Naive thymus-derived CD4-positive, alpha-beta T cell (primary cell): ENCODE measurements around the gene CORO2B. TPM values are rescaled to one million over a fixed set of nuclear protein-coding genes. Genes with fewer than 3 reads are reported as not detected.

Experiments used
- ATAC-seq: fragments of 150-1000 bp; cut with Tn5 transposase; 2 replicates; pipeline ENCODE4 v1.10.0; 2021; ENCODE audit warnings: mild to moderate bottlenecking, moderate library complexity
- CTCF ChIA-PET: fragments of 350-600 bp; sonication (Branson Sonifier 250); formaldehyde crosslinking; loops from one replicate; lab custom pipeline; 2021; ENCODE audit warnings: antibody characterized with exemption; lab: Charles Lee
- POLR2A ChIA-PET: fragments of 350-600 bp; sonication (Branson Sonifier 250); formaldehyde crosslinking; loops from one replicate; lab custom pipeline; 2021; ENCODE audit warnings: antibody characterized with exemption, inconsistent platforms; lab: Charles Lee
- DNase-seq, 9 donors: peaks; one replicate each; pipeline versions ENCODE4 v3.0.0 to v3.0.0-alpha.2; 2020 to 2022; ENCODE audit warnings: mixed read lengths in 1 of 9
- H3K27ac ChIP-seq: one replicate; pipeline ENCODE4 v1.7.0; 2013; ENCODE audit warnings: mild to moderate bottlenecking, low read depth, low read length, moderate library complexity
- H3K27me3 ChIP-seq, 2 donors: one replicate each; pipeline ENCODE4 v1.7.0; 2013; ENCODE audit warnings: low read length in 2 of 2, mild to moderate bottlenecking in 2 of 2, moderate library complexity in 2 of 2; ENCODE audit not compliant: control insufficient read depth in 2 of 2, insufficient read depth in 2 of 2
- H3K36me3 ChIP-seq, 3 experiments: 1 replicate in 2 of 3; 2 replicates in 1 of 3; pipeline ENCODE4 v1.7.0; 2013; ENCODE audit warnings: low read length in 3 of 3, mild to moderate bottlenecking in 3 of 3, moderate library complexity in 1 of 3; ENCODE audit not compliant: insufficient read depth in 3 of 3, control insufficient read depth in 2 of 3
- H3K4me1 ChIP-seq, 2 donors: one replicate each; pipeline ENCODE4 v1.7.0; 2013; ENCODE audit warnings: low read length in 2 of 2, mild to moderate bottlenecking in 2 of 2, moderate library complexity in 1 of 2; ENCODE audit not compliant: control insufficient read depth in 2 of 2, insufficient read depth in 2 of 2
- H3K4me3 ChIP-seq: 2 replicates; pipeline ENCODE4 v1.7.0; 2013; ENCODE audit warnings: mild to moderate bottlenecking, low read length
- H3K9me3 ChIP-seq, 3 experiments: 1 replicate in 2 of 3; 2 replicates in 1 of 3; pipeline ENCODE4 v1.7.0; 2013; ENCODE audit warnings: low read length in 3 of 3; ENCODE audit not compliant: control insufficient read depth in 2 of 3
- H3K27ac Mint-ChIP-seq, 9 donors: one replicate each; pipeline ENCODE4 v1.8.0; 2020 to 2022; ENCODE audit warnings: mixed read lengths in 9 of 9, mild to moderate bottlenecking in 8 of 9, moderate library complexity in 5 of 9, inconsistent platforms in 2 of 9
- H3K27me3 Mint-ChIP-seq, 5 donors: one replicate each; pipeline ENCODE4 v1.8.0; 2021 to 2022; ENCODE audit warnings: mixed read lengths in 5 of 5, mild to moderate bottlenecking in 1 of 5
- H3K36me3 Mint-ChIP-seq, 5 donors: one replicate each; pipeline ENCODE4 v1.8.0; 2020 to 2022; ENCODE audit warnings: mixed read lengths in 5 of 5, mild to moderate bottlenecking in 3 of 5, inconsistent platforms in 1 of 5
- H3K4me1 Mint-ChIP-seq, 7 donors: one replicate each; pipeline ENCODE4 v1.8.0; 2020 to 2022; ENCODE audit warnings: mixed read lengths in 7 of 7, mild to moderate bottlenecking in 3 of 7, inconsistent platforms in 1 of 7
- H3K4me3 Mint-ChIP-seq, 10 donors: one replicate each; pipeline ENCODE4 v1.8.0; 2020 to 2022; ENCODE audit warnings: mild to moderate bottlenecking in 10 of 10, mixed read lengths in 10 of 10, moderate library complexity in 6 of 10, inconsistent platforms in 2 of 10
- H3K9me3 Mint-ChIP-seq, 11 donors: one replicate each; pipeline ENCODE4 v1.8.0; 2020 to 2022; ENCODE audit warnings: mixed read lengths in 11 of 11, mild to moderate bottlenecking in 4 of 11, inconsistent platforms in 1 of 11, moderate library complexity in 1 of 11
- intact Hi-C, 2 donors: fragments of 100-400 bp; cut with micrococcal nuclease; formaldehyde crosslinking; loops; one replicate each; pipeline ENCODE4 v1.15.1; 2023
- polyA plus RNA-seq, 2 donors: library from polyadenylated mRNA; unstranded; fragments of 300-500 nt; fragmentation: Illumina TruSeq; gene quantifications; one replicate each; pipeline ENCODE4 v1.2.3, GENCODE V29; 2021
- total RNA-seq, 6 experiments: library from RNA in 5 of 6; stranded (reverse) in 5 of 6; gene quantifications; 1 replicate in 5 of 6; 2 replicates in 1 of 6; pipeline ENCODE4 v1.2.3 and lab custom pipeline; 2021 to 2026

Gene CORO2B
- total and polyA plus RNA-seq, 7 experiments from 2014 or later, result 0.15 TPM; not detected in 6

DNA sequence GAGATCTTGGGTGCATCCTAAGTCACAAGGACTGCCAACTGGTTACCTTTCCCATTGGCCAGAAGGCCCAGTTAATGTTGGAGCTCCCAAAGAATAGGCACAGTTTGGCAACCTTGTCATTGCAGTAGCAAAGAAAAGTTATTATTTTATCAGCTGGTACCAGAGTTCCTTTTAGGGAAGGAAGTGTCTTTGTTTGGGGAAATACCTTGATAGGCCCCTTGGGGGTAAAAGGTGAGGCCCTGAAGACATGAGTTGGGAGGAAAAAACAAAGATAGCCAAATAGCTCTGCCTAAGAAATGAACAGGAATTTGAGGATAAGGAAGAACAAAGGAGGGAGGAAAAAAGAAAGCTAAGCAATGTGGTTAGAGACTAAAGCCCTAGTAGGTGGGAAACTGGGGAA, 156.1 kb downstream of the CORO2B start:
- H3K27me3 ChIP-seq, result no peaks in the 10 kb centered on the region
- CTCF ChIA-PET, result no interaction called here
- no peak overlapping the region for H3K4me3 ChIP-seq
- no peaks in the 10 kb centered on the region for H3K36me3 ChIP-seq
- DNase-seq, result no peak
- Mint-ChIP-seq H3K27ac (no peak overlapping the region), H3K4me3 (no peak overlapping the region), H3K4me1 (peaks cover 0 to 7% (median 4%) of the 10 kb centered on the region in 7 donors), H3K36me3 (no peaks in the 10 kb centered on the region), H3K27me3 (peaks cover 0 to 13% (median 0%) of the 10 kb centered on the region in 5 donors), H3K9me3 (peaks cover 0 to 4% (median 0%) of the 10 kb centered on the region in 11 donors)
- H3K27ac ChIP-seq, result no peak overlapping the region
- intact Hi-C loops, result no loop called here
- no peak for ATAC-seq
- POLR2A ChIA-PET, result interaction anchor here (0.7 kb wide), 1 partner anchor 79 kb away, joined by 3 read pairs; no protein-coding TSS in a partner anchor
- no peaks in the 10 kb centered on the region for H3K4me1 ChIP-seq
- H3K9me3 ChIP-seq, result no peaks in the 10 kb centered on the region

- H3K36me3 ChIP-seq, result no peaks in the 10 kb centered on the region
- no peaks in the 10 kb centered on the region for H3K27me3 ChIP-seq
- CTCF ChIA-PET, result interaction anchor here (0.6 kb wide), 1 partner anchor 99 kb away, joined by 3 read pairs; no protein-coding TSS in a partner anchor
- intact Hi-C loops, result no loop called here
- no peaks in the 10 kb centered on the region for H3K9me3 ChIP-seq
- Mint-ChIP-seq H3K36me3 (no peaks in the 10 kb centered on the region), H3K9me3 (peaks cover 0 to 4% (median 0%) of the 10 kb centered on the region in 11 donors), H3K27ac (no peak overlapping the region), H3K4me1 (peaks cover 0 to 7% (median 4%) of the 10 kb centered on the region in 7 donors), H3K27me3 (peaks cover 0 to 13% (median 0%) of the 10 kb centered on the region in 5 donors), H3K4me3 (no peak overlapping the region)
- POLR2A ChIA-PET, result no interaction called here
- H3K4me3 ChIP-seq, result no peak overlapping the region
- no peak overlapping the region for H3K27ac ChIP-seq
- no peak for DNase-seq
- ATAC-seq, result no peak
- H3K4me1 ChIP-seq, result no peaks in the 10 kb centered on the region
Measured at GRCh38 chr15:68735610-68736009, 156.8 kb downstream of the CORO2B start.

- peaks cover 0 to 4% (median 0%) of the 10 kb centered on the region in 11 donors for H3K9me3 Mint-ChIP-seq
- H3K9me3 ChIP-seq, result no peaks in the 10 kb centered on the region
Measured at GRCh38 chr15:68739390-68740080, 160.7 kb downstream of the CORO2B start.

DNA sequence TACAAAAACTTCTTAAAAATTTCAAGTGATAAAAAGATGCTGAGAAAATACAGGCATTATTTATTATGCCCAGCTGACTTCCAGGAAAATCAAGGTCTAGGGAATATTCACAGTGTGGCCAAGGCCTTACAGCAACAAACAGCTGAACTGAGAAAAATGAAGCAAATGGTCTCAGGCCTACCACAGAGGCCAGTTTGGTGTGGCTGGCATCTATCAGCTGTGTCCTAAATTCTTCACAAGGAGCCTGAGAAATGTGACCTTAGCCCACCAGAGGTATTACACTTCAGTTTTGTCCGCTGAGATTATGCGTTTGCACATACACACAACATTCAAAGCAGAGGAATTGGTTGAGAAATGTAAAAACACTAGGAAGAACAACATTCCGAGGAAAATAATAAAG, 164.5 kb downstream of the CORO2B start:
- Histone ChIP-seq H3K4me3 (no peak overlapping the region), H3K9me3 (no peaks in the 10 kb centered on the region), H3K36me3 (no peaks in the 10 kb centered on the region), H3K27ac (no peak overlapping the region), H3K27me3 (no peaks in the 10 kb centered on the region), H3K4me1 (no peaks in the 10 kb centered on the region)
- POLR2A ChIA-PET, result no interaction called here
- CTCF ChIA-PET, result no interaction called here
- no peak for DNase-seq
- no peak for ATAC-seq
- no peaks in the 10 kb centered on the region for H3K4me1 Mint-ChIP-seq
- peaks cover 0 to 16% (median 0%) of the 10 kb centered on the region in 5 donors for H3K27me3 Mint-ChIP-seq
- H3K36me3 Mint-ChIP-seq, result no peaks in the 10 kb centered on the region
- no peak overlapping the region for H3K4me3 Mint-ChIP-seq
- H3K27ac Mint-ChIP-seq, result no peak overlapping the region
- H3K9me3 Mint-ChIP-seq, result no peaks in the 10 kb centered on the region
- intact Hi-C loops, result no loop called here

More at GRCh38 chr15:68739390-68740080, 160.7 kb downstream of the CORO2B start:
- Mint-ChIP-seq H3K4me3 (no peak overlapping the region), H3K27me3 (peaks cover 0 to 13% (median 0%) of the 10 kb centered on the region in 5 donors), H3K27ac (no peak overlapping the region), H3K36me3 (no peaks in the 10 kb centered on the region), H3K4me1 (no peaks in the 10 kb centered on the region)
- ChIA-PET CTCF (interaction anchor here (0.8 kb wide), 1 partner anchor 29 kb away, joined by 3 read pairs; no protein-coding TSS in a partner anchor), POLR2A (no interaction called here)
- Histone ChIP-seq H3K4me1 (no peaks in the 10 kb centered on the region), H3K27ac (no peak overlapping the region), H3K27me3 (no peaks in the 10 kb centered on the region), H3K4me3 (no peak overlapping the region), H3K36me3 (no peaks in the 10 kb centered on the region)
- intact Hi-C loops, result no loop called here
- ATAC-seq, result no peak
- no peak for DNase-seq

DNA sequence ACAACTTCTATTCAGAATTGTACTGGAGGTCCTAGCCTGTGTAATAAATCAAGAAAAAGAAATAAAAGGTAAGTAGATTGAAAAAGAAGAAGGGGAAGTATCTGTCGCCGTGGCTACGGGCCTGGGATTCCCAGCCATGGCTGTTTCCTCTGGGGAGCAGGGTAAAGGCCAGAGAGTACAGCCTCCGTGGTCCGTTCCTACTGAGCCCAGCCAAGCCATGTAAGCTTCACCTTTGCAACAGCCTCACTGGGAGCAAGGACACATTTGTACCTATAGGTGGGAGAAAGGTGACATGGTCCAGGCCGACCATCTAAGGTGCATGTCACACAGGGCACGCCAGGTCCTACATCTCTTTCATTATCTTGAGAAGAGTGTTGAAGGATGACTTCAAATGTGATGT, 170.6 kb downstream of the CORO2B start:
- no peaks in the 10 kb centered on the region for H3K9me3 ChIP-seq
- H3K27me3 ChIP-seq, result no peaks in the 10 kb centered on the region
- Mint-ChIP-seq H3K36me3 (peaks cover 0 to 1% (median 0%) of the 10 kb centered on the region in 5 donors), H3K4me3 (no peak overlapping the region), H3K27me3 (peaks cover 0 to 19% (median 0%) of the 10 kb centered on the region in 5 donors), H3K9me3 (peaks cover 0 to 2% (median 0%) of the 10 kb centered on the region in 11 donors), H3K27ac (no peak overlapping the region), H3K4me1 (peaks cover 0 to 5% (median 4%) of the 10 kb centered on the region in 7 donors)
- ChIA-PET CTCF (no interaction called here), POLR2A (no interaction called here)
- H3K27ac ChIP-seq, result no peak overlapping the region
- ATAC-seq, result no peak
- DNase-seq, result no peak
- H3K36me3 ChIP-seq, result no peaks in the 10 kb centered on the region
- H3K4me3 ChIP-seq, result no peak overlapping the region
- intact Hi-C loops, result no loop called here
- no peaks in the 10 kb centered on the region for H3K4me1 ChIP-seq

DNA sequence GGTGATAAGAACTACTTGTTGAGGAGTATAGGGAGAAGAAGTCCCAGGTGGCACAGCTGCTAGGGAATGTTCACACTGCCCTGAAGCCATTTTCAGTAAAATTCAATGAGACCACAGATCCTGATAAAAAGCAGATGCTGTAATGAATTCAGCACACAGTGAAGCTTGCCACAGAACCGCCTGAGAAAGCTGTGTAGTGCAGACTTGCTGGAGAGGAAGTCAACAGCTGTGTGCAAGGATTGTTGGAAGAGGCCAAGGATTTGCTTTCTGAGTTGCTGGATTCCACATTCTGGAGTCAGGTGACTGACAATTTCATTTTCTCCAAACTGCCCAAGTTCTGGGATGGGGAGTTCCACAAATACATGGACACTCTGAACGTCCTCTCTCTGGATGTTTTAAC, 171.0 kb downstream of the CORO2B start:
- peaks cover 0 to 17% (median 0%) of the 10 kb centered on the region in 5 donors for H3K27me3 Mint-ChIP-seq
- H3K9me3 Mint-ChIP-seq, result peaks cover 0 to 2% (median 0%) of the 10 kb centered on the region in 11 donors
- Histone ChIP-seq H3K4me3 (no peak overlapping the region), H3K27me3 (no peaks in the 10 kb centered on the region), H3K4me1 (peaks cover 0 to 2% of the 10 kb centered on the region in 2 donors), H3K27ac (no peak overlapping the region), H3K36me3 (no peaks in the 10 kb centered on the region), H3K9me3 (no peaks in the 10 kb centered on the region)
- ChIA-PET POLR2A (no interaction called here), CTCF (no interaction called here)
- H3K27ac Mint-ChIP-seq, result no peak overlapping the region
- H3K36me3 Mint-ChIP-seq, result peaks cover 0 to 3% (median 0%) of the 10 kb centered on the region in 5 donors
- H3K4me1 Mint-ChIP-seq, result peaks cover 2 to 7% (median 6%) of the 10 kb centered on the region in 7 donors
- ATAC-seq (no peak), DNase-seq (no peak)
- no peak overlapping the region for H3K4me3 Mint-ChIP-seq
- intact Hi-C loops, result no loop called here
